HK-2 (cell line): ENCODE measurements around the gene CCNL2.
A peak's percentile ranks its signal among the peaks of the same experiment; 100 is the strongest.
"Not testable (repeated sequence)": the region's sequence is repeated elsewhere in the genome, so short reads cannot be mapped to it uniquely, and the experiment has no call there.

ENCODE experiments used
- DNase-seq: peaks from one replicate; pipeline ENCODE4 v3.0.0-alpha.2; 2018; ENCODE audit not compliant: unreplicated experiment

Gene CCNL2

GRCh38 chr1:1399187-1399871, at the start of gene CCNL2:
CCNL2 (minus strand) TSS chr1:1399335; CDS start chr1:1399306, 29 bp downstream.
- DNase-seq = peak; percentile 99

GRCh38 chr1:1446631-1447030, 47.5 kb upstream of the CCNL2 start:
- DNase-seq = not testable (repeated sequence)

- DNase-seq = no peak
These were observed 43.1 kb upstream of the CCNL2 start for GRCh38 chr1:1442069-1442770.

- DNase-seq = peak; percentile 44
These were observed 42.1 kb upstream of the CCNL2 start for GRCh38 chr1:1441002-1441888.

GRCh38 chr1:1440262-1441001, 41.3 kb upstream of the CCNL2 start:
- no peak for DNase-seq

GRCh38 chr1:1439546-1440261, 40.6 kb upstream of the CCNL2 start:
- no peak for DNase-seq

- DNase-seq = no peak
These were observed 39.6 kb upstream of the CCNL2 start for GRCh38 chr1:1438531-1439381.

GRCh38 chr1:1437904-1438376, 38.8 kb upstream of the CCNL2 start:
- DNase-seq = peak; percentile 88

GRCh38 chr1:1437033-1437903, 38.1 kb upstream of the CCNL2 start:
- no peak for DNase-seq

- DNase-seq = no peak
These were observed 37.5 kb upstream of the CCNL2 start for GRCh38 chr1:1436630-1437032.

GRCh38 chr1:1435911-1436629, 36.9 kb upstream of the CCNL2 start:
- DNase-seq = no peak

- no peak for DNase-seq
These were observed 36.2 kb upstream of the CCNL2 start, which contains the start of gene VWA1 for GRCh38 chr1:1435106-1435903. VWA1 (plus strand) TSS chr1:1435690; CDS start chr1:1435749, 59 bp downstream.

GRCh38 chr1:1434824-1435105, 35.6 kb upstream of the CCNL2 start:
- DNase-seq = no peak

- DNase-seq = no peak
These were observed 35.1 kb upstream of the CCNL2 start for GRCh38 chr1:1434131-1434823.

- peak; percentile 72 for DNase-seq
These were observed 34.6 kb upstream of the CCNL2 start for GRCh38 chr1:1433804-1434130.

GRCh38 chr1:1432951-1433803, 34.0 kb upstream of the CCNL2 start:
- peak; percentile 73 for DNase-seq
